ENCODE measurements around the gene AP2S1.

DNA sequence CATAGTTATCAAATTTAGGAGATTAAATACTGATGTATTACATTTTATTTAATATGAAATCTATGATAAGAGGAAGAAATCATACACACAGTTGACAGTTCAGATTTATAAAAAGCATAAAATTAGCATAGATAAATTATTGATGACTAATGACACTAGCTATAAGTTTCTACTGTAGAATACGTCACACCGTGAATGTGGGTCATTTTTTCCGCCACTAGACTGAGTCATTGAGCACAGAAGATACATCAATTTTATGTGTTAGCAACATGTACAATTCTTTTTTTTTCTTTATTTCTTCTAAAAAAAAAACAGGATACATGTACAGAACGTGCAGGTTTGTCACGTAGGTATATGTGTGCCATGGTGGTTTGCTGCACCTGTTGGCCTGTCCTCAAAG is 22.2 kb downstream of the AP2S1 start:
- TF ChIP-seq, protein P1, sequence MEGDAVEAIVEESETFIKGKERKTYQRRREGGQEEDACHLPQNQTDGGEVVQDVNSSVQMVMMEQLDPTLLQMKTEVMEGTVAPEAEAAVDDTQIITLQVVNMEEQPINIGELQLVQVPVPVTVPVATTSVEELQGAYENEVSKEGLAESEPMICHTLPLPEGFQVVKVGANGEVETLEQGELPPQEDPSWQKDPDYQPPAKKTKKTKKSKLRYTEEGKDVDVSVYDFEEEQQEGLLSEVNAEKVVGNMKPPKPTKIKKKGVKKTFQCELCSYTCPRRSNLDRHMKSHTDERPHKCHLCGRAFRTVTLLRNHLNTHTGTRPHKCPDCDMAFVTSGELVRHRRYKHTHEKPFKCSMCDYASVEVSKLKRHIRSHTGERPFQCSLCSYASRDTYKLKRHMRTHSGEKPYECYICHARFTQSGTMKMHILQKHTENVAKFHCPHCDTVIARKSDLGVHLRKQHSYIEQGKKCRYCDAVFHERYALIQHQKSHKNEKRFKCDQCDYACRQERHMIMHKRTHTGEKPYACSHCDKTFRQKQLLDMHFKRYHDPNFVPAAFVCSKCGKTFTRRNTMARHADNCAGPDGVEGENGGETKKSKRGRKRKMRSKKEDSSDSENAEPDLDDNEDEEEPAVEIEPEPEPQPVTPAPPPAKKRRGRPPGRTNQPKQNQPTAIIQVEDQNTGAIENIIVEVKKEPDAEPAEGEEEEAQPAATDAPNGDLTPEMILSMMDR (optimal IDR thresholded peaks at IDR 0.05 in 1 of 3, IDR thresholded peaks at IDR 0.05 in 1 of 3, conservative IDR thresholded peaks at IDR 0.05 in 1 of 3; ENCODE audit: extremely low read depth in 1 of 3, insufficient read depth in 2 of 3, low read length in 3 of 3), result no peak
- no peak for TF ChIP-seq EZH2 (IDR thresholded peaks at IDR 0.05; ENCODE audit: low read length)

All from keratinocyte (primary cell).